GM19452 (cell line): ENCODE results near the gene RPL12.

Experiments
- ATAC-seq: cut with Tn5 transposase; IDR thresholded peaks from one replicate; pipeline ENCODE4 v1.9.1; 2021; ENCODE audit not compliant: unreplicated experiment

RPL12 gene

GRCh38 chr9:127450830-127451607, at the start of gene RPL12, which contains the start of gene LRSAM1:
Gene RPL12, minus strand, starts transcription at chr9:127451406. Its CDS starts 89 bp downstream, at chr9:127451317.
Gene LRSAM1, plus strand, starts transcription at chr9:127451510. Its CDS starts 3,018 bp downstream, at chr9:127454528.
- peak; percentile 57 for ATAC-seq

- ATAC-seq, result no peak
Measured at GRCh38 chr9:127500862-127501261, 49.7 kb upstream of the RPL12 start.

- no peak for ATAC-seq
Measured at GRCh38 chr9:127500399-127500798, 49.2 kb upstream of the RPL12 start.

GRCh38 chr9:127498298-127498697, 47.1 kb upstream of the RPL12 start:
- no peak for ATAC-seq

- no peak for ATAC-seq
Measured at GRCh38 chr9:127497656-127498290, 46.6 kb upstream of the RPL12 start.

GRCh38 chr9:127496974-127497373, 45.8 kb upstream of the RPL12 start:
- ATAC-seq, result no peak

- no peak for ATAC-seq
Measured at GRCh38 chr9:127495884-127496555, 44.8 kb upstream of the RPL12 start.

GRCh38 chr9:127494304-127494702, 43.1 kb upstream of the RPL12 start:
- no peak for ATAC-seq

- ATAC-seq, result no peak
Measured at GRCh38 chr9:127493592-127494303, 42.5 kb upstream of the RPL12 start.

GRCh38 chr9:127492616-127493015, 41.4 kb upstream of the RPL12 start:
- ATAC-seq, result no peak

GRCh38 chr9:127491516-127491915, 40.3 kb upstream of the RPL12 start:
- no peak for ATAC-seq

GRCh38 chr9:127490535-127491230, 39.5 kb upstream of the RPL12 start:
- ATAC-seq, result no peak

- ATAC-seq, result no peak
Measured at GRCh38 chr9:127489471-127490115, 38.4 kb upstream of the RPL12 start.

GRCh38 chr9:127488946-127489345, 37.7 kb upstream of the RPL12 start:
- ATAC-seq, result no peak

- no peak for ATAC-seq
Measured at GRCh38 chr9:127485995-127486394, 34.8 kb upstream of the RPL12 start.

GRCh38 chr9:127482662-127483061, 31.5 kb upstream of the RPL12 start:
- no peak for ATAC-seq

- no peak for ATAC-seq
Measured at GRCh38 chr9:127479507-127480081, 28.4 kb upstream of the RPL12 start.

- no peak for ATAC-seq
Measured at GRCh38 chr9:127474592-127474991, 23.4 kb upstream of the RPL12 start.

GRCh38 chr9:127473932-127474331, 22.7 kb upstream of the RPL12 start:
- no peak for ATAC-seq

- no peak for ATAC-seq
Measured at GRCh38 chr9:127473501-127473900, 22.3 kb upstream of the RPL12 start.
